ENCODE results near the gene LRRC8D. TPM values are rescaled to one million over a fixed set of nuclear protein-coding genes. Genes with fewer than 3 reads are reported as not detected.
"Not testable (repeated sequence)": the region's sequence is repeated elsewhere in the genome, so short reads cannot be mapped to it uniquely, and the experiment has no call there.

Gene LRRC8D
- total and polyA plus RNA-seq, 8 donors: under 0.01 to 13.8 (median 5.2) TPM

DNA sequence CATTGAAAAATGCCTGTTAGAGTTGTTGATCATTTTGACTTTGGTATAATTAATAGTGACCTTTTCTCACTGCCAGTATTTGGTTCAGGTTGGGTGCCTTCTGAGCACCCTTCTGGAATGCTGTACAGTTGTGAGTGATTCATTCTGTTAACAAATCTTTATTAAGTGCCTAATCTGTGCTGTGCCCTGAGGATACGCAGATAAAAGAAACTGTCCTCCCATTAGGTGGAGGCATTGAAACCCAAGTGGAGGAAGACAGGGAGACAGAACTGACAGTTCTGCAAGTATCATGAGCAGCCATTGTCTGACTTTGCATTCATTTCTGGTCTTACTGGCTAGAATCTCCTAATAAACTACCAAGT is 97.9 kb downstream of the LRRC8D start:
- H3K27me3 ChIP-seq: no peaks in the 10 kb centered on the region
- WGBS, 5 donors: 70 to 91% (median 87%) methylated on average over 1 of the region's 1 CpG
- no peak overlapping the region for H3K27ac ChIP-seq
- H3K36me3 ChIP-seq: no peaks in the 10 kb centered on the region
- H3K4me1 ChIP-seq: peaks cover 0 to 8% (median 0%) of the 10 kb centered on the region in 4 donors
- no peak for DNase-seq
- intact Hi-C loops (cut with DNase I; ENCODE audit: low total_unique reads): no loop called here
- peaks cover 0 to 4% (median 0%) of the 10 kb centered on the region in 4 donors for H3K9me3 ChIP-seq
- no peak overlapping the region for H3K4me3 ChIP-seq
- TF ChIP-seq, protein P1, sequence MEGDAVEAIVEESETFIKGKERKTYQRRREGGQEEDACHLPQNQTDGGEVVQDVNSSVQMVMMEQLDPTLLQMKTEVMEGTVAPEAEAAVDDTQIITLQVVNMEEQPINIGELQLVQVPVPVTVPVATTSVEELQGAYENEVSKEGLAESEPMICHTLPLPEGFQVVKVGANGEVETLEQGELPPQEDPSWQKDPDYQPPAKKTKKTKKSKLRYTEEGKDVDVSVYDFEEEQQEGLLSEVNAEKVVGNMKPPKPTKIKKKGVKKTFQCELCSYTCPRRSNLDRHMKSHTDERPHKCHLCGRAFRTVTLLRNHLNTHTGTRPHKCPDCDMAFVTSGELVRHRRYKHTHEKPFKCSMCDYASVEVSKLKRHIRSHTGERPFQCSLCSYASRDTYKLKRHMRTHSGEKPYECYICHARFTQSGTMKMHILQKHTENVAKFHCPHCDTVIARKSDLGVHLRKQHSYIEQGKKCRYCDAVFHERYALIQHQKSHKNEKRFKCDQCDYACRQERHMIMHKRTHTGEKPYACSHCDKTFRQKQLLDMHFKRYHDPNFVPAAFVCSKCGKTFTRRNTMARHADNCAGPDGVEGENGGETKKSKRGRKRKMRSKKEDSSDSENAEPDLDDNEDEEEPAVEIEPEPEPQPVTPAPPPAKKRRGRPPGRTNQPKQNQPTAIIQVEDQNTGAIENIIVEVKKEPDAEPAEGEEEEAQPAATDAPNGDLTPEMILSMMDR (IDR thresholded peaks at IDR 0.05): no peak
- no peak for TF ChIP-seq POLR2AphosphoS5 (IDR thresholded peaks at IDR 0.05)
- TF ChIP-seq EP300 (IDR thresholded peaks at IDR 0.05): no peak
- TF ChIP-seq POLR2A (IDR thresholded peaks at IDR 0.05): no peak

DNA sequence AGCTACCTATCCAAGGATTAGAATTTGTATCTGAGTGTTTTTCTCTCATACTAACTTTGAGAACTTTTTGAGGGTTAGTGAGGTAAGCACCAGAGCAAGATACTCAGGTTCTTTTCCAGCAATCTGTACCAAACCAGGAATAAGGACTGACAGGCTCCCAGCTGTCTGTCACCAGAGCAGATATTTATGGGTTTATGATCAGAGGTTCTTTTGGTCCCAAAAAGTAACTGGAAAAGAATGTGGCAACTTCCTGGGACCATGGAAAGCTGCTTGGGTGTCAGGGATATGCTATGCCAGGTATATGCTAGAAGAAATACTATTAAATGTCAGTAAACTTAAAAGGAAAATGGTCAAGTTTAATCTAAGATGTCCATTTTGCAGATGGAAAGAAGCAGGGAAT is 98.3 kb downstream of the LRRC8D start:
- Histone ChIP-seq H3K27ac (no peak overlapping the region), H3K4me1 (peaks cover 0 to 8% (median 0%) of the 10 kb centered on the region in 4 donors), H3K27me3 (no peaks in the 10 kb centered on the region), H3K9me3 (peaks cover 0 to 7% (median 0%) of the 10 kb centered on the region in 4 donors), H3K4me3 (no peak overlapping the region), H3K36me3 (no peaks in the 10 kb centered on the region)
- intact Hi-C loops (cut with DNase I; ENCODE audit: low total_unique reads): no loop called here
- no peak for TF ChIP-seq EP300 (IDR thresholded peaks at IDR 0.05)
- TF ChIP-seq POLR2A (IDR thresholded peaks at IDR 0.05): no peak
- TF ChIP-seq, protein P1 (IDR thresholded peaks at IDR 0.05): no peak
- no peak for TF ChIP-seq POLR2AphosphoS5 (IDR thresholded peaks at IDR 0.05)
- DNase-seq: no peak

DNA sequence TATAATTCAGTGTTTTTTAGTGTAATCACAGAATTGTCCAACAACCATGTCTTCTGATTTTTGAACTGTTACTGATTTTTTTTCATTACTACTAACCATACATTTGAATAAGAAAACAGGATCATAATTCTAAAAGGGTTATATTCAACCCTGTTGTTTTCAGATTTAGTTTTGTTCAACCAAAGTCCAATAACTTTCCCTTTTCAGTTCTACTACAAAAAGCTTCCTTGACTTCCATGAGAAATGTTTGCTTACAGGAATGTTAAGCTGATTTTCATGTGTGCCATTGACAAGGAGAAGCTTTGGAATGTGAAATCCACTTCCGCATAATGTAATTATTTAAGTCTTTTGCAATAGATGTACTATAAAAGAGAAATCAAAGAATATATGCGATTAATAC is 102.1 kb downstream of the LRRC8D start:
- 94 to 99% (median 98%) methylated on average over 2 of the region's 2 CpGs for WGBS, 5 donors
- TF ChIP-seq POLR2AphosphoS5 (IDR thresholded peaks at IDR 0.05) (no peak), POLR2A (IDR thresholded peaks at IDR 0.05) (no peak)
- TF ChIP-seq, protein P1 (IDR thresholded peaks at IDR 0.05): no peak

DNA sequence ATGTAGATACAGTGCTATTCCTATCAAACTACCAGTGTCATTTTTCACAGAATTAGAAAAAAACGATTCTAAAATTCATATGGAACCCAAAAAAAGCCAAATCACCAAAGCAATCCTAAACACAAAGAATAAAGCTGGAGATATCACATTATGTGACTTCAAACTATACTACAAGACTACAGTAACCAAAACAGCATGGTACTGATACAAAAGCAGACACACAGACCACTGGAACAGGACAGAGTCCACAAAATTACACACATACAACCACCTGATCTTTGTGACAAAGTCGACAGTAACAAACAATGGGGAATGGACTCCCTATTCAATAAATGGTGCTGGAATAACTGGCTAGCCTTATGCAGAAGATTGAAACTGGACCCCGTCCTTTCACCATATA is 102.7 kb downstream of the LRRC8D start:
- Histone ChIP-seq H3K27ac (no peak overlapping the region), H3K36me3 (no peaks in the 10 kb centered on the region), H3K4me3 (no peak overlapping the region), H3K4me1 (peaks cover 0 to 8% (median 0%) of the 10 kb centered on the region in 4 donors), H3K9me3 (peaks cover 0 to 7% (median 0%) of the 10 kb centered on the region in 4 donors), H3K27me3 (no peaks in the 10 kb centered on the region)
- intact Hi-C loops (cut with DNase I; ENCODE audit: low total_unique reads): no loop called here
- no peak for TF ChIP-seq POLR2A (IDR thresholded peaks at IDR 0.05)
- TF ChIP-seq, protein P1 (IDR thresholded peaks at IDR 0.05): no peak
- TF ChIP-seq EP300 (IDR thresholded peaks at IDR 0.05): no peak
- no peak for TF ChIP-seq POLR2AphosphoS5 (IDR thresholded peaks at IDR 0.05)
- DNase-seq: no peak
- 93 to 98% (median 95%) methylated on average over 3 of the region's 3 CpGs for WGBS, 5 donors

More for the DNA sequence above, 102.1 kb downstream of the LRRC8D start:
- no peak for DNase-seq
- no peak overlapping the region for H3K4me3 ChIP-seq
- intact Hi-C loops (cut with DNase I; ENCODE audit: low total_unique reads): no loop called here
- peaks cover 0 to 7% (median 0%) of the 10 kb centered on the region in 4 donors for H3K9me3 ChIP-seq
- H3K27ac ChIP-seq: no peak overlapping the region
- no peaks in the 10 kb centered on the region for H3K36me3 ChIP-seq
- no peaks in the 10 kb centered on the region for H3K27me3 ChIP-seq
- H3K4me1 ChIP-seq: peaks cover 0 to 12% (median 0%) of the 10 kb centered on the region in 4 donors

DNA sequence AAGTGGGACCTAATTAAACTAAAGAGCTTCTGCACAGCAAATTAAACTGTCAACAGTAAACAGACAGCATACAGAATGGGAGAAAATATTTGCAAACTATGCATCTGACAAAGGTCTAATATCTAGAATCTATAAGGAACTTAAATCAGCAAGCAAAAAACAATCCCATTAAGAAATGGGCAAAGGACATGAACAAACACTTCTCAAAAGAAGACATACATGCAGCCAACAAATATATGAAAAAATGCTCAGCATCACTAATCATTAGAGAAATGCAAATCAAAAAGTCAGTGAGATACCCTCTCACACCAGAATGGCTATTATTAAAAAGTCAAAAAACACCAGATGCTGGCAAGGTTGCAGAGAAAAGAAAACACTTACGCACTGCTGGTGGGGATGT is 103.2 kb downstream of the LRRC8D start:
- intact Hi-C loops (cut with DNase I; ENCODE audit: low total_unique reads); H3K36me3 ChIP-seq; DNase-seq; H3K27ac ChIP-seq; H3K4me1 ChIP-seq; H3K4me3 ChIP-seq; H3K27me3 ChIP-seq; H3K9me3 ChIP-seq: not testable (repeated sequence)
- WGBS, 5 donors: 89 to 100% (median 100%) methylated on average over 1 of the region's 1 CpG

All from stomach (tissue), 9 donors.